Stimulated activated CD4-positive, alpha-beta T cell treated with anti-CD3 and anti-CD28 coated beads, Interleukin-4, amount 100 ng/mL, for 24 hours (primary cell): ENCODE results near the gene SMPD3.

Experiments
- DNase-seq: peaks from one replicate; pipeline ENCODE4 v3.0.0-alpha.2; 2020

Gene SMPD3

DNA sequence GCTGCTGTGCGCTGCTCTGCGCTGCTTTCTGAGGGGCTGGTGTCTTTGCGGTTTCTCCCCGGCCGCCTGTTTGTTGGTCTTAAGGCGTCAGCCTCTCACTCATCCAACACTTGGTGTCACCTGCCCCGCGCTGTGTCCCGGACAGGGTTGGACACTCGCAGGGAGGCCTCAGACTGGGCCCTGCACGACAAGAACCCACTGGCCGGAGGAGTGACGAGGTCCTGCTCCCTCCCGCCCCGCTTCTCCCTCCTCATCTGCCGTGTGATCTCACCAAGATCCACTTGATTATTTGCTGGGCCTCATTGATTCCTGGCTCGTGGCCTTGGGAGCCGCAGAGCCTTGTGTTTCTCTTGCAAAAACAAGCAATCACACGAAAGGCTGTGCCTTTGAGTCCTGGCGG is 80.9 kb downstream of the SMPD3 start:
- no peak for DNase-seq

DNA sequence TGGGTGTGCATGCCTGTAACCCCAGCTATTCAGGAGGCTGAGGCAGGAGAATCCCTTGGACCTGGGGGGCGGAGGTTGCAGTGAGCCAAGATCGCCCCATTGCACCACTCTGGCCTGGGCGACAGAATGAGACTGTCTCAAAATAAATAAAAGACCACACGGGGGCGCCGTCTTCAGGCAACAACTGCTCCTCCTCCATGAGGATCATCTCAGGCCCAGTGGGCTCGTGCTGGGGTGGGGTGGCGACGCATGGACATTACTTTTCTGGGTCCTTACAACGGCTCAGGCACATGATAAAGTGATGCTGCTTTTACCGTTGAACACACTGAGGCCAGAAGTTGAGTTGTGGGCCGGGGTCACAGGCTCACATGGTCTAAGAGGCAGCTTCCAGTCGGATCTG is 81.3 kb downstream of the SMPD3 start:
- DNase-seq: peak; percentile 34

DNA sequence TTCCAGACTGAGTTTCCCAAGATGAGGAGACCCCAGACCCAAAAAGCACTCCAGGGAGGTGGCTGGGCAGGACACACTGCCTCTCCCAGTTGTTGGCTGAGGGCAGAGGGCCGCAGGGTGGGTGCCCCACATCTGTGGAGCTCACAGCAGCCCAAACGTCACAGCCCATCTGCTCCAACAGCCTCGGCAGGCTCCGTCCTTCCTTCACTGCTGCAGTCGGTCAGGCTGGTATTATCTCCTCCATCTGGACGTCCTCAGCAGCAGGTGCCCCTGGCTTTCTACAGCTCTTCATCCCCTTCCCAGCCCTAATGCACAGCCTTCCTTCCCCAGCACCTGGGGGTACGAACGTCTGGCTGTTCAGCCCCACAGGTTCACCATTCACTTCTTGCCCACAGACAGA is 82.2 kb downstream of the SMPD3 start:
- no peak for DNase-seq

- DNase-seq: no peak
Observed at GRCh38 chr16:68365167-68365817, 83.0 kb downstream of the SMPD3 start.

DNA sequence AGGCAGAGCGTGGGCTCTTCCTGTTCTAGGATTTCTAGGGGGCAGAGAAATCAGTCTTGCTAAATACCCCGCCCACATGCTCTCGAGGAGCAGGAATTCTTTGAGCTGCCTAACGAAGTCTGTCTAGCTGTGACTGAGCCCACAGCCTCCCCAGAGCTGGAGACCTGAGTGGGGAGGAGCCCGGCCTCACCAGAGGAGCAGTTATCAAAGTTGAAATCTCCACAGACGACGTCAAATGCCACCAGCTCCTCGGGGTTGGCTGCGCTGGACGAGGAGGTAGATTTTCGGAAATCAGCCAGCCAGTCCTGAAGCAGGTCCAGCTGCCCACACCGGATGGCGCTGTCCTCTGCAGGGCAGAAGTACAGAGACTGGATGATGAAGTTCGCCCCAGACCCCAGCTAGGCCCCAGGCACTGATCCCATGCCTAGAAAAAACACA is 83.7 kb downstream of the SMPD3 start:
- DNase-seq: no peak

GRCh38 chr16:68363658-68364521 is 84.4 kb downstream of the SMPD3 start:
- DNase-seq: no peak

DNA sequence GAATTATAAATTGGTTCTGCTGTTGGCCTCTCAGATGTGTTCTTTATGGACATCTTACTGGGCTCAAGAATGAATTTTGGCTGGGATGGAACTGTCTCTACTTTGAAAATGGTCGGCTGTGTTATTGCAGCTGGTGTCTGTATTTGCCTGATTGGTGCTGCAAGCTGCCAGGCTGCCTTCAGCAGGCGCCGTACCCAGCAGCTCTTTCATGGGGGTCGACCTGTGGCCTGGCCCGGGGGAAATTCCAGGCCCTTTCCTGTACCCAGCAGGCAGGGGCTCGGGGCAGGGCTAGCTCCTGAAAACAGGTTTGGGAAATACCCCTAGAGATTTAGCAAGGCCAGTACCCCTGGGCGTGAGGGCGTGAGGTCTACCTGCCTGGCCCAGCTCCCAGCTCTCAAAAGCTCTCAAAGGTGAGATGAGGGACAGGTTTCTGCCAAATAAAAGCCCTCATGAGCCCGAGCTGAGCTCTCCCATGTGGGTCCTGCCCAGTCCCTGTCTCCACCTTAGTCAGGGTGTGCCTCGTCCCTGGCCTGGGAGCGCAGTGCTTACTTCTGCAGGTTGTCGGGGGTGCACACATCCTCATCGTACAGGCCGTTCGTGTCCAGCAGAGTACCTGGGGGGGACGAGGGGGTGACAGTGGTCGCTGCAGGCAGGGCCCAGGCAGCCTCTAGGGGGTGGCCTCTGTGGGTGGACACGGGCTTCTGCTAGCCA is 85.2 kb downstream of the SMPD3 start:
- no peak for DNase-seq

DNA sequence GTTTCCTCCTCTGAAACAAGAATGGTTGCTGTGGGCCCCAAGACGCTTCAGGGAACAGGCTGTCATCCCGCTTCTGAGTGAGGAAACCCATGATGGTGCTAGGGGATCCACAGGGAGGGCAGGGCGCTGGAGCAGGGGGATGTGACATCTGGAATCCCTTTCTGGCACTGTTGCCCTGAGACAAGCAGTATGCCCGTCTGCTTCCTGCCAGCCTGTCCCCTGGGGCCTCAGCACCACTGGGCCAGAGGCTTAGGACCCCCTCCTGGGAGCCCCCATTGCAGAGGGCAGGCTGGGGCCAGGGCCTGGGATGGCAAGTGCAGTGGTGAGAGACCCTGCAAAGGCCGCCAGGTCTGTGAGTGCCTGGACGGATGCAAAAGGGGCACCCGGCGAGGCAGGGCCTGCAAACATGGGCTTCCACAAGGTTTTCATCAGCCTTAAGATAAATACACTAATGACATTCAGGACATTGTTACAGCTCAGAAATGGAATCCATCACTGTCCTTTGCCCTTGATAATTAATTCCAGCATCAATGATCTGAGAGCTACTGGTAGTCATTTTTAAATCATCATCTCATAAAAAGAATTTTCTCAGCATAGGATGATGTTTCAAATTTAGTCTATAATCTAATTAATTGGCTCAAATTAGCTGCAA is 85.9 kb downstream of the SMPD3 start:
- no peak for DNase-seq

- DNase-seq: no peak
Observed at GRCh38 chr16:68361485-68361884, 86.8 kb downstream of the SMPD3 start.

DNA sequence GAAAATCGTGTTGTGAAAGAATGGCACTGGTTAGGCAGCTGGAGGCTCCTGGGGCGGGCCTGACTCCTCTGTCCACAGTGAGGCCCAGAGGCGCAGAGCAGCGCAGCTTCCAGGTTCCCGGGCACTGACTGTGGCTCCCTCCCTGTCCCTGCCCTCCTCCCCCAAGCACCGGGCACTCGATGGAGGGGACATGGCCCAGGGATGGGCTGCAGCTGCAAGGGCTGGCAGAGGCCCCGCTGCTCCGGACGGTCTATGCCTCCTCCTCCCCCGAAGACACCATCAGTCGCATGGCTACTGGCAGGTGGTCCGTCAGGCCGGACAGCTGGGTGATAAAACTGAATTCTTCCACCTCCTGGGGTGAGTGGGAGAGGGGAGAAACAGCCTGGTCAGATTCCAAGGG is 87.4 kb downstream of the SMPD3 start:
- DNase-seq: no peak

GRCh38 chr16:68360547-68360946 is 87.8 kb downstream of the SMPD3 start:
- no peak for DNase-seq

DNA sequence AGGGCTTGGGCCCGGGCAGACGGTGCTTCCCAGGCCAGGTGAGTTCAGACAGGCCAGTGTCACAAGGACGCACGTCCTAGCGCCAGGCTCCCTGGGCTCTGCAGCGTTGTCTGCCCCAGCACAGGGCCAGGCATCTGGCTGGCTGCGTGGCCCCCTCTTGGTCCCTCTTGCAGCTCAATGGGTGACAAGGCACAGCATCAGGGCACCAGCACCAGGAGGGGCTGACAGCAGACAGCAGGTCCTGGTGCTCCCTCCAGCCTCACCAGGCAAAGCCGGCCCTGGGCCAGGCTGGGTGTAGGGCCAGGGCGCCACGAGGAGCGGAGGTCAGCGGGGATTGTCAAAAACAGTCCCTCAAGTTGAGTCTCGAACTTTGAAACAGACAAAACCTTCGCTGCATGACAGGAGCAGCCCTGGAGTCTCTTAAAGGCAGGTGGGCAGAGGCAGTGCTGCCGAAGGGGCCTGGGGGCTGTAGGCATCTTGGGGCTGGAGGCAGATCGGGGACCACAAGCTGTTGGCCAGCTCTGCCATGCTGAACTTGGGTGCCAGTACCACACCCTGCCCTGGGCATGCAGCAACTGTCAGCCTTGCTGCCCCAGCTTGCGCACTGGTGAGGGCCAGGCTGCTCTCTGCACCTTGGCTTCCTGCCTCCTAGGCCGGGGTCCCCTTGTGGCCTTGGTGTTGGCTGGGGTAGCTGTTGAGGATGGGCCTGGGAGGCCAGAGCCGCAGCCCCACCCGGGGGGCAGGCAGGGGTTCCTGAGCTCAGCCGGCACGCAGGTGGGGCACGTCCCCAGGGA is 88.7 kb downstream of the SMPD3 start:
- no peak for DNase-seq

DNA sequence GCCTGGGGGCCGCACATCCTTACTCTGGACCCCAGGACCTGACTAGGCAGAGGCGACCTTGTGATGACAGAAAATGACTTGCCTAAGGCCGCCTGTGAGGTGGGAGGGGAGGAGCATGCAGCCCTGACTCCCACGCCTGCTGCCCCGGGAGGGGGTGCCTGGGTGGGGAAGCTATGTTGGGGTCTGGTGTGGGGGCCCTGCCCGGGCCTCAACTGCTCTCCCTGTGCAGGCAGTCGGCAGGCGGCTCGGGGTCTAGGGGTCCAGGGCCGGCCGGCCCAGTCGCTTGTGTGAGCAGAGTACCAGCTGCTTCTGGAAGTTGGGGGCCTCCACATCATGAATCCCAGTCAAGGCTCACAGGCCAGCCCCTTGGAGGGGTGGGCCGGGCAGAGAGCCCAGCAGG is 89.4 kb downstream of the SMPD3 start:
- no peak for DNase-seq

DNA sequence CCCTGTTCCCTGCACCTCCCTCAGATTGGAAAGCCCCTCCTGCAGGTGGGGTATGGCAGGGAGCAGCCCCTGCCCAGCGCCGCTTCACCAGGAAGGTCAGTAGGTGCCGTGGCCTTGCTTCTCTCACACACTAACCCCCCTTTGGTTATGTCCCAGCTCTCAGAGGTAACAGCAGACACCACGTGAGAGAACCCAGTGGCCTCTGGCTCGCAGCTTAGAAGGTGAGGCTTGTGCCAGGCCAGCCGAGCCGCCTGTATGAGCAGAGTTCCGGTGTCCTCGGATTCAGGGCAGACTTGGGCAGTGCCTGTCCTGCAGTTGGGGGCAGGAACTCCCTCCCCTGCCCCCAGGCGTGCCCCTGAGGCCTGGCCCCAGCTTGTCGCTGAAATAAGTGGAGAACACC is 90.4 kb downstream of the SMPD3 start:
- DNase-seq: no peak

DNA sequence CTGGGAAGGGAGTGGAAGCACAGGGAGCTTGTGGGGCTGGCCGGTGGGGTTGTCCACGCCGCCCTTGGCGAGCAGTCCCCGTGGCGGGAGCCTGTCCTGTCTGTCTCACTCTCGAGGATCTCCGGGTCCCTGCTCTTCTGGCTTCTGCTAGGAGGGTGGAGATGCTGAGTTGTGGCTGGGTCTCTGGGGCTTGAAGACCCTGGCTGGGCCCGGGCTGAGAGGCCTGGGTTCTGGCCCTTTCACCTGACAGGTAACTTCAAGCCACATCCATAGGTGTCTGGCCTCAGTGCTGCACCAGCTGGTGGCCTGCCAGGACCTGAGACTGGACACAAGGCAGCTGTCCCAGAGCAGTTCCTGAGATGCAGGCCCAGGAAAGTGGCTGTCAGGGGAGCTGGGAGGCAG is 90.8 kb downstream of the SMPD3 start:
- DNase-seq: no peak

GRCh38 chr16:68356919-68357286 is 91.4 kb downstream of the SMPD3 start:
- no peak for DNase-seq

DNA sequence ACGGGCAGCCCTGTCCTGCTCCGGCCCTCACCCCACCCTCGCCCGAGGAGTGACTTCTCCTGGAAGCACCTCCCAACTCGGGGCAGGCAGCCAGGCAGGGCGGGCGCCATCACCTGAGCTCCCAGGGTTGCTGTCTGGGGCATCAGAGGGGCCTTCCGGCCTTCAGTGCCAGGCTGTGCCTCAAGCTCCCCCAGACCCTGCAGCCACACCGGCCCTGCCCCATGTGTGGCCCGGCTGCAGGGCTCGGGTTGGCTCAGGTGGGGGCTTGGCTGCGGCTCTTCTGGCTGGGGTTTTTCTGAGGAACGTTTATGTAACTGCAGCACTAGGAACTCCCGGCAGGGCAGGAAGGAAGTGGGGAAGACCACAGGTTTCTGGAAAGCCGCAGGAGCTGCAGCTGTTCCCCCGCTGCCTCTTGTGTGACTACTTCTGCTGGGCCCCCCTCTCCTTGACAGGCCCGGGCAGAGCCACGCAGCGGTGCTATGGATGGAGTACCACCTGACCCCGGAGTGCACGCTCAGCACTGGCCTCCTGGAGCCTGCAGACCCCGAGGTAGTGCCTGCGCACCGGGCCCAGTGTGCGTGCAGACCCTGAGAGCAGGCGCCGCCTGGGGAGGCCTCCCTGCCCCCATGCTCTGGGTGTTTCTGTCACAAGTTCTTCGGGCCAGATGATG is 91.9 kb downstream of the SMPD3 start:
- DNase-seq: peak; percentile 64

DNA sequence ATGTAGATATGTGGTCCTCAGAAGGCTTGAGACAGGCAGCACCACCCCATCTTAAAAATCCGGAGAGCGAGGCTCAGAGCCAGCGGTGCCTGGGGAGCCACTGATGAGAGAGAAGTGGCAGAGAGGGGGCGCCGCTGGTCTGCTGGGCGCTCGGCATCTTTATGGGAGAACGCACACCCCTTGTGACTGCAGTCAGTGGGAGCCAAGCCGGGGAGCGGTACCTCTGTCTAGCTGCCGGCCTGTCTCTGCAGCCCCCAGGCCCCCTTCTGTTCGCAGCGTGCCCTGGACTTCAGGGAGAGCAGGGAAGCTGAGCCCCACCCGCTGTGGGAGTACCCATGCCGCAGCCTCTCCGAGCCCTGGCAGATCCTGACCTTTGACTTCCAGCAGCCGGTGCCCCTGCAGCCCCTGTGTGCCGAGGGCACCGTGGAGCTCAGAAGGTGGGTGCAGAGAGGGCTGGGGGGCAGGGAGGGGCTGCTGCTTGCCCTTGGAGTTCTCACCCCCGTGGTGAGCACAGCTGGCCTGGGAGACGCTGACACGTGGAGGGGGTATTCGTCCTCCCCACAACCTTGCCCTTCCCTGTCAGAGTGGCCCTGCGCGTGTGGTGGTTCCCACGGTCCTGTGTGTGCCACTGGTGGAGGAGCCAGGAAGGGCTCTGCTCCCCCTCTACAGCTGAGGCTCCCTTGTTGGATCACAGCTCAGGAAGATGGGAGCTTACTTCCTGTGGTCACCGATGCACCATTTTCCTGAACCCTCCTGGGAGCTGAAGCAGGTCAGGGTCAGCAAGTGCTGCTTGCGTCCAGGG is 92.7 kb downstream of the SMPD3 start:
- DNase-seq: no peak

GRCh38 chr16:68354816-68355215 is 93.5 kb downstream of the SMPD3 start:
- DNase-seq: no peak

- no peak for DNase-seq
Observed at GRCh38 chr16:68353366-68353765, 94.9 kb downstream of the SMPD3 start.

DNA sequence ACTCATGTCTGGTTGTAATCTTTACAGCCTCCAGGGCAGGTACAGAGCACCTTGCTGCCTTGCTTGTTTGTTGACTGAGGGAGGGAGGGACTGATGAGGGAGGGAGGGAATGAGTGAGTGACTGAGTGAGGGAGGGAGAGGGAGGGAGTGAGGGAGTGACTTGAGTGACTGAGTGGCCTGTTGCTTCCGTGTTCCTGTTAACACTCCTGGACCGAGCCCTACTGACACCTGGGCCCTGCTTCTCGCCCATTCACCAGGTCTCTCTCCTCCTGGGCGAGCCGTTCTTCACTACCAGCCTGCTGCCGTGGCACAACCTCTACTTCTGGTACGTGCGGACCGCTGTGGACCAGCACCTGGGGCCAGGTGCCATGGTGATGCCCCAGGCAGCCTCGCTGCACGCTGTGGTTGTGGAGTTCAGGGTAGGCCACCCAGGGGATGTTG is 96.3 kb downstream of the SMPD3 start:
- DNase-seq: no peak
